Measurements from ENCODE around the gene NIPSNAP2.

DNA sequence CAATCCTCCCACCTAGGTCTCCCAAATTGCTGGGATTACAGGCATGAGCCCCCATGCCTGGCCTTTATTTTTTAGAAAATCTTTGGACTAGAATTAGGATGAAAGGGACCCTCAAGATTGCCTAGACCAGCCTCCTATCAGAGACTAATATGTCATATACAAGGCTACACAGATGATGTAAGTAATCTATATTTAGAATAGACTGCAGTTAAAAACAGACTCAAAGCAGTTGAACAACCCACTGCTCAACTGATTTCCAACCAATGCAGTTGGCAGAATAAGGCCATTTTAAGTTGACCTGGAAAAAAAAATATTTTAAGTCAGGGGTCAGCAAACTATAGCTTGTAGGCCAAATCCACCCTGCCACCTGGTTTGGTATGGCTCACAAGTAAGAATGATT is 59.1 kb downstream of the NIPSNAP2 start:
- TF ChIP-seq, protein P1, sequence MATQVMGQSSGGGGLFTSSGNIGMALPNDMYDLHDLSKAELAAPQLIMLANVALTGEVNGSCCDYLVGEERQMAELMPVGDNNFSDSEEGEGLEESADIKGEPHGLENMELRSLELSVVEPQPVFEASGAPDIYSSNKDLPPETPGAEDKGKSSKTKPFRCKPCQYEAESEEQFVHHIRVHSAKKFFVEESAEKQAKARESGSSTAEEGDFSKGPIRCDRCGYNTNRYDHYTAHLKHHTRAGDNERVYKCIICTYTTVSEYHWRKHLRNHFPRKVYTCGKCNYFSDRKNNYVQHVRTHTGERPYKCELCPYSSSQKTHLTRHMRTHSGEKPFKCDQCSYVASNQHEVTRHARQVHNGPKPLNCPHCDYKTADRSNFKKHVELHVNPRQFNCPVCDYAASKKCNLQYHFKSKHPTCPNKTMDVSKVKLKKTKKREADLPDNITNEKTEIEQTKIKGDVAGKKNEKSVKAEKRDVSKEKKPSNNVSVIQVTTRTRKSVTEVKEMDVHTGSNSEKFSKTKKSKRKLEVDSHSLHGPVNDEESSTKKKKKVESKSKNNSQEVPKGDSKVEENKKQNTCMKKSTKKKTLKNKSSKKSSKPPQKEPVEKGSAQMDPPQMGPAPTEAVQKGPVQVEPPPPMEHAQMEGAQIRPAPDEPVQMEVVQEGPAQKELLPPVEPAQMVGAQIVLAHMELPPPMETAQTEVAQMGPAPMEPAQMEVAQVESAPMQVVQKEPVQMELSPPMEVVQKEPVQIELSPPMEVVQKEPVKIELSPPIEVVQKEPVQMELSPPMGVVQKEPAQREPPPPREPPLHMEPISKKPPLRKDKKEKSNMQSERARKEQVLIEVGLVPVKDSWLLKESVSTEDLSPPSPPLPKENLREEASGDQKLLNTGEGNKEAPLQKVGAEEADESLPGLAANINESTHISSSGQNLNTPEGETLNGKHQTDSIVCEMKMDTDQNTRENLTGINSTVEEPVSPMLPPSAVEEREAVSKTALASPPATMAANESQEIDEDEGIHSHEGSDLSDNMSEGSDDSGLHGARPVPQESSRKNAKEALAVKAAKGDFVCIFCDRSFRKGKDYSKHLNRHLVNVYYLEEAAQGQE (IDR thresholded peaks at IDR 0.05; ENCODE audit: low read depth), result no peak
- no peak for TF ChIP-seq ZBTB7A (IDR thresholded peaks at IDR 0.05; ENCODE audit: low read depth)
